GM12874 (cell line): ENCODE measurements around the gene LEMD2.

ENCODE experiments used
- CTCF ChIP-seq: IDR thresholded peaks from 2 replicates; pipeline ENCODE4 v1.5.1; 2011; ENCODE audit warnings: low read depth, mild to moderate bottlenecking, control low read depth, low read length, moderate library complexity; ENCODE audit not compliant: insufficient read depth

LEMD2 gene

GRCh38 chr6:33735216-33735615 is 53.7 kb downstream of the LEMD2 start:
- no peak for TF ChIP-seq CTCF

GRCh38 chr6:33733709-33734007 is 55.3 kb downstream of the LEMD2 start:
- no peak for TF ChIP-seq CTCF

- no peak for TF ChIP-seq CTCF
Measured at GRCh38 chr6:33732817-33733708, 55.9 kb downstream of the LEMD2 start.

- no peak for TF ChIP-seq CTCF
Measured at GRCh38 chr6:33732385-33732784, 56.5 kb downstream of the LEMD2 start.

GRCh38 chr6:33731751-33732282 is 57.1 kb downstream of the LEMD2 start:
- no peak for TF ChIP-seq CTCF

- no peak for TF ChIP-seq CTCF
Measured at GRCh38 chr6:33731035-33731434, 57.9 kb downstream of the LEMD2 start.

- no peak for TF ChIP-seq CTCF
Measured at GRCh38 chr6:33730611-33731010, 58.3 kb downstream of the LEMD2 start.
